ENCODE measurements around the gene CDH16.
A peak's percentile ranks its signal among the peaks of the same experiment; 100 is the strongest.
"Not testable (repeated sequence)": the region's sequence is repeated elsewhere in the genome, so short reads cannot be mapped to it uniquely, and the experiment has no call there.

The CDH16 gene

DNA sequence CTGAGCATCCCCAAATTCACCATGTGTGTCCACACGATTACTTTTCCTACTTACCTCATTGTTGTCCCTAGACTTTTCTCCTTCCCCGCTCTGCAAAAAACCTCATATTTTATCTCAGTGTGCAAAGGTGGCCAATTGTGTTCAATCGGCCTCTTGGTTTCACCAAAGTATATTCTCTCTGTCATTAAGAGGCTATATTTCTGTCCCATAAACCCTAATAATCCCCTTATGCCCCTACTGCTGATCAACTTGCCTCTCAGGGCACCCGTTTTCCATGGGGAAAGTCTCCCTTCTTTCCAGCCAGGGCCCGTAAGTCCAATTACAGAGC lies 28.3 kb upstream of the CDH16 start:
- no peak for DNase-seq (ENCODE audit: low read depth in 2 of 2)

- DNase-seq (ENCODE audit: low read depth in 2 of 2): no peak
These were observed 27.9 kb upstream of the CDH16 start for GRCh38 chr16:66946541-66946940.

GRCh38 chr16:66945939-66946338 lies 27.3 kb upstream of the CDH16 start:
- DNase-seq (ENCODE audit: low read depth in 2 of 2): no peak

DNA sequence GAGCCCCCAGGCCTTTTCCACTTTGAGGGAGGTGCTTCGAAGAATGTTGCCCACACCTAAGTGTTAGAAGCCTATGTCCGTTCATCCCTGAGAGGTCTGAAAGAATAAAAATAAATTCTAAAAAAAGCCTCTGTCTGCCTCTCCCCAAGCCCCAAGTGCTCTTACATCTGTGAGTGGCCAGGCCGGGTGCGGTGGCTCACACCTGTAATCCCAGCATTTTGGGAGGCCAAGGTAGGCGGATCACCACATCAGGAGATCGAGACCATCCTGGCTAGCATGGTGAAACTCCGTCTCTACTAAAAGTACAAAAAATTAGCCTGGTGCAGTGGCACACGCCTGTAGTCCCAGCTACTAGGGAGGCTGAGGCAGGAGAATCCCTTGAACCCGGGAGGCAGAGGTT lies 26.3 kb upstream of the CDH16 start:
- not testable (repeated sequence) for DNase-seq (ENCODE audit: low read depth in 2 of 2)

DNA sequence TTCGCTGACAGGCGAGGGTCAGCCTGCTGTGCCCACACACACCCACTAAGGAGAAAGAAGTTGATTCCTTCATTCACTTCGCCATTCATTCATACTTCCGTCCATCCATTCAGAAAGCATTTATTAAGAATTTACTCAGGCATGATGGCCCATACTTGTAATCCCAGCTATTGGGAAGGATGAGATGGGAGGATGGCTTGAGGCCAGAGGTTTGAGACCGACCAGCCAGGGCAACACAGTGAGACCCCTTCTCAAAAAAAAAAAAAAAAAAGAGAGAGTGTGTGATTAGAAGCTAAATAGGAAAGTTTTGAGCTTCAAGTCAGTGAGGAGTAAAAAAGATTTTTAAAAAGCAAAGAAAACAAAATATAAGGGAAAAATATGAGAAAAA lies 25.4 kb upstream of the CDH16 start:
- no peak for DNase-seq (ENCODE audit: low read depth in 2 of 2)

DNA sequence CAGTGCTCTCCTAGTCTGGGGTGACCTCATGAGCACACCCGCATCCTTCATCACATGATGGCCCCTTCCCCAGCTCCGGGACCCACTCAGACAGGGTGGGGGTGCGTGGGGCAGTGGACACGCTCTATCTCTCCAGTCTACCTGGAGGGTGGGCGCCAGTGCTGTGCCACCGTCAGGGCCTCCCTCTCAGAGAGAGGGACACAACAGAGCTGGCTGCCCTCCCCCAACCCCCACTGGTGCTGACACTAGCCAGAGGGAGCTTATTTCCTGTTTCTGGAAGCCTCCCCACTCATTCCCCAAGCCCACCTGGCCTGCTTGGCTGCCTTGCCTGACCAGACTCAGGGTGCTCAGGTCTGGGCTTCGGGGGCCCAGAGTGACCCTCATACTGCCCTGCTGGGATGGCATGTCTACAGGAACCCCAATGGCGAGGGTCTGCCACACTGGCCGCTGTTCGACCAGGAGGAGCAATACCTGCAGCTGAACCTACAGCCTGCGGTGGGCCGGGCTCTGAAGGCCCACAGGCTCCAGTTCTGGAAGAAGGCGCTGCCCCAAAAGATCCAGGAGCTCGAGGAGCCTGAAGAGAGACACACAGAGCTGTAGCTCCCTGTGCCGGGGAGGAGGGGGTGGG lies 24.9 kb upstream of the CDH16 start:
- no peak for DNase-seq (ENCODE audit: low read depth in 2 of 2)

GRCh38 chr16:66942981-66943380 lies 24.3 kb upstream of the CDH16 start:
- no peak for DNase-seq (ENCODE audit: low read depth in 2 of 2)

DNA sequence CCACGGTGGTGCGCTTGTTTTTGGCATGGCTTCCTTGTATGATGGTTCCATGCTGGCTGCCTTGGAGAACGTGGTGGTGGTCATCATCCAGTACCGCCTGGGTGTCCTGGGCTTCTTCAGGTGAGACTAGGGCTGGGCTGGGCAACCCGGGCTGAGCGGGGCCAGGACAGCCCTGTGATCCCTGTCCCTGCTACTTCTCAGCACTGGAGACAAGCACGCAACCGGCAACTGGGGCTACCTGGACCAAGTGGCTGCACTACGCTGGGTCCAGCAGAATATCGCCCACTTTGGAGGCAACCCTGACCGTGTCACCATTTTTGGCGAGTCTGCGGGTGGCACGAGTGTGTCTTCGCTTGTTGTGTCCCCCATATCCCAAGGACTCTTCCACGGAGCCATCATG lies 21.6 kb upstream of the CDH16 start:
- no peak for DNase-seq (ENCODE audit: low read depth in 2 of 2)

DNA sequence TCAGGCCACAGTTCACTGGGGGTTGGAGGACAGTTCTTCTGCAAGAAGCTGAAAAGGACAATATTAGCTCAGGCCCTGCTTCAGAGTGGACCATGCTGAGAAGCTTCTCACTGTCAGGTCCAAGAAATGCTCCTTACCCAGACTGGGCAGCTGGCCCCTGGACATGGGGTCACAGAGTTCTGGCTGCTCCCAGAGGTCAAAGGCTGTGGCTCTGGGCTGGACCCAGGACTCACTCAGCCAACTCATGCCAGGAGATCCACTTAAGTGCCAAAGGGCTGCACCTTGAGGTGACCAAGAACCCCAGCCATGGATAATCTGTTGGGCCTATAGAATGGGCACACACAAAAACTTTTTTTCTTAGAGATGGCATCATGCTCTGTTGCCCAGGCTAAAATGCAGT lies 20.7 kb upstream of the CDH16 start:
- DNase-seq (ENCODE audit: low read depth in 2 of 2): no peak

GRCh38 chr16:66937725-66938337 lies 19.1 kb upstream of the CDH16 start:
- DNase-seq (ENCODE audit: low read depth in 2 of 2): no peak

GRCh38 chr16:66936889-66937554 lies 18.3 kb upstream of the CDH16 start:
- no peak for DNase-seq (ENCODE audit: low read depth in 2 of 2)

GRCh38 chr16:66936462-66936861 lies 17.8 kb upstream of the CDH16 start:
- no peak for DNase-seq (ENCODE audit: low read depth in 2 of 2)

- no peak for DNase-seq (ENCODE audit: low read depth in 2 of 2)
These were observed 16.8 kb upstream of the CDH16 start, which contains the start of gene CES2 for GRCh38 chr16:66935314-66936011. CES2 (plus strand) TSS chr16:66935516; CDS start chr16:66935636, 120 bp downstream.

DNA sequence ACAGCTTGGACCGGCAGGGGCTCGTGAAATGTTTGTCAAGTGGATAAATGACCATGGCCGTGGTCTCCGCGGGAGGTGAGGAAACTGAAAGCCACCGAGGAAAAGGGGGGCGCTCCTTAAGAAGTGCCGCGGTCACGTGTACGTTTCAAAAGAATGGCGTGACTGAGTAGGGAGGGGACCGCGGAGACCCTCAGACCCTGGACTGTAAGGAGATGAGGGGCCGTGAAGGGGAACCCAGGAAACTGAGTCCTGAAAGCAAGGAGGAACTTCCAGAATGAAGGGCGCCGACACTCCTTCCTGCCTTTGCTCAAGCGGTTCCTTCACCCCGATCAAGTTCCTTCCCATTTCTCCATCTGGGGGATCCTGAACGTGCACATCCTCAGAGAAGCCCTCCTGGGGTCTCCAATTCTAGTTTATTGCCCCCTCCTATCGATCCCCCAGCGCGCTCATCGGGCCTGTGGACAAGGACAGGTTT lies 16.2 kb upstream of the CDH16 start:
- DNase-seq (ENCODE audit: low read depth in 2 of 2): not testable (repeated sequence)

DNA sequence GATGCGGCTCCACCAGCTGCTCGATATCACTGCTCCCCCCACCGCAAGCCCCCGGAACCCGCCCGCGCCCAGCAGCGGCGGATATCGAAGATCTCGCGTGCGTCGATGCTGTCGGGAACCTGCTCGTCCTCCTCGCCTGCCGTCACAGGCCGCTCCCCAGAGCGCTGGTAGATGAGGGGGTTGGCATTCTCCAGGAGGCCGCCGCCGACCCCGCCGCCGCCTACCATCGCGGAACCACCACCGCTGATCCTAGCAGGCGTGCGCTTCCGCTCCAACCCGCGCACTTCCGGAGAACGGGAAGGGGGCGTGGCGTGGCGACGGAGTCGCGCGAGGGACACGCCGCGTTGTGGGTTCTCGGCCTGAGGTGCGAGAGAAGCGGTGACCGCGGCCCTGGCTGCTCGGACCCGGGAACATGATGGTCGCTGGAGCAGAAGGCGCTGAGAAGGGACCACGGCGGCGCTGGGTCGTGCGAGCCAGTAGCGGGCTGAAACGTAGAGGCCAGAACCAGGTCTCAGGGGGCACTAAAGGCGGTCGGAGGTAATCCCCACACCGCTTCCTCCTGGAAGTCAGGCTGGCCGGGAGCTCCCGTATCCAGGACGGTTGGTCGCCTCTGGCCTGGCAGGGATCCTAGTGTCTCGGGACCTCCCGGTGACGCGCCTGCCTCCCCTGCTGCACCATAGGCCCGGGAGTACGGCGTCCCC lies 15.6 kb upstream of the CDH16 start, which contains the start of gene CIAO2B:
TSS of gene CIAO2B (minus strand) at position 265 of the 701 bp plus-strand sequence. CDS start at position 227, 38 bp downstream.
- DNase-seq (ENCODE audit: low read depth in 2 of 2): peak; percentile 69 to 85

DNA sequence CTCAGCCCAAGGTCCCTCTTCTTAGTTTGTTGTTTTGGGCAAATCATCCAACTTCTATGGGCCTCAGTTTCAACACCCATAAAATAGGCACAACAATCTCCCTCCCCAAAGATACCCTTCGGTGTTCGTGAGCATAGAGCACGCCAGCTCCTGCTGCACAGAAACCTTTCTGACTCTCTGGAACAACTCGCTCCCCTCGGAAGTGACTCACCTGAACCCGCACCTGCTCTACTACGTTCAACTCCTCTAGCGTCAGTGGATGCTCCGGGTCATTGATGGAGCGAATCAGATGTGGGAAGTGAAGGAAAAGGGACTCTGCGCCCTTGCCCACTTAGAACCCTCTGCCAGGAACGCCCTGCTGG lies 15.1 kb upstream of the CDH16 start:
- DNase-seq (ENCODE audit: low read depth in 2 of 2): peak; percentile 16 to 26

GRCh38 chr16:66932076-66932475 lies 13.4 kb upstream of the CDH16 start:
- DNase-seq (ENCODE audit: low read depth in 2 of 2): no peak

GRCh38 chr16:66931665-66932064 lies 13.0 kb upstream of the CDH16 start:
- no peak for DNase-seq (ENCODE audit: low read depth in 2 of 2)

DNA sequence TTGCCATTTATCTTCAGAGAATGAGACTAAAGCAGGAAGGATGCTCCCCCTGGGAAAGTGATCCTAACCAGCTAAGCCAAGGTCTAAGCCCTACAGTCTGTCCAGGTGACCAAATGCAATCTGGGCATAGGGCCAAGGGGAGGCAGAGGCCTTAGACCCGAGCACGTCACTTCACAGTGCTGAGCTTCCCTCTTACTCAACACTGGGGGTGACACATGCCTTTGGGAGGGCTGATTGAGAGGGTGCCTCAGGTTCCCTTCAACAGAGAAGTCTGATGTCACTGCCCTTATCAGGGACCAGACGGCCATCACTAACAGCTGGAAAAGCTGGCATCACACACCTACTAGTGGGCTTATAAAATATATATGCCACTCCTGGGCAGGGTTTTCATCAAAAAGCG lies 11.5 kb upstream of the CDH16 start:
- no peak for DNase-seq (ENCODE audit: low read depth in 2 of 2)

- DNase-seq (ENCODE audit: low read depth in 2 of 2): no peak
These were observed 10.2 kb upstream of the CDH16 start for GRCh38 chr16:66928702-66929388.

GRCh38 chr16:66927918-66928649 lies 9.4 kb upstream of the CDH16 start:
- DNase-seq (ENCODE audit: low read depth in 2 of 2): no peak
